Measurements from ENCODE around the gene RPA3. TPM values are rescaled to one million over a fixed set of nuclear protein-coding genes. Genes with fewer than 3 reads are reported as not detected.

RPA3 gene
- 41.3 and 41.5 TPM in 2 replicates for total RNA-seq

GRCh38 chr7:7718492-7718891, at the start of gene RPA3:
RPA3 (minus strand) TSS chr7:7718607; CDS start chr7:7640418, 78,189 bp downstream.

GRCh38 chr7:7640221-7641128, 77.9 kb downstream of the RPA3 start, which contains the start of gene UMAD1:
UMAD1 (plus strand) TSS chr7:7640752; CDS start chr7:7673372, 32,620 bp downstream.

Other genes starting within 250 kb of the RPA3 start
- gene COL28A1, start 182.7 kb downstream of the RPA3 start, total RNA-seq = under 0.01 and 0.35 TPM in 2 replicates
- gene MIOS, start 151.7 kb downstream of the RPA3 start, total RNA-seq = 20.2 and 32.6 TPM in 2 replicates
- gene UMAD1, start 77.9 kb downstream of the RPA3 start, total RNA-seq = 7.8 and 9.4 TPM in 2 replicates